Superior temporal gyrus (tissue), 1 donor: ENCODE results near the gene HOXD12.

ENCODE experiments used
- DNase-seq: peaks from one replicate; pipeline ENCODE4 v3.0.0-alpha.2; 2016; ENCODE audit errors: extremely low spot score

Gene HOXD12

DNA sequence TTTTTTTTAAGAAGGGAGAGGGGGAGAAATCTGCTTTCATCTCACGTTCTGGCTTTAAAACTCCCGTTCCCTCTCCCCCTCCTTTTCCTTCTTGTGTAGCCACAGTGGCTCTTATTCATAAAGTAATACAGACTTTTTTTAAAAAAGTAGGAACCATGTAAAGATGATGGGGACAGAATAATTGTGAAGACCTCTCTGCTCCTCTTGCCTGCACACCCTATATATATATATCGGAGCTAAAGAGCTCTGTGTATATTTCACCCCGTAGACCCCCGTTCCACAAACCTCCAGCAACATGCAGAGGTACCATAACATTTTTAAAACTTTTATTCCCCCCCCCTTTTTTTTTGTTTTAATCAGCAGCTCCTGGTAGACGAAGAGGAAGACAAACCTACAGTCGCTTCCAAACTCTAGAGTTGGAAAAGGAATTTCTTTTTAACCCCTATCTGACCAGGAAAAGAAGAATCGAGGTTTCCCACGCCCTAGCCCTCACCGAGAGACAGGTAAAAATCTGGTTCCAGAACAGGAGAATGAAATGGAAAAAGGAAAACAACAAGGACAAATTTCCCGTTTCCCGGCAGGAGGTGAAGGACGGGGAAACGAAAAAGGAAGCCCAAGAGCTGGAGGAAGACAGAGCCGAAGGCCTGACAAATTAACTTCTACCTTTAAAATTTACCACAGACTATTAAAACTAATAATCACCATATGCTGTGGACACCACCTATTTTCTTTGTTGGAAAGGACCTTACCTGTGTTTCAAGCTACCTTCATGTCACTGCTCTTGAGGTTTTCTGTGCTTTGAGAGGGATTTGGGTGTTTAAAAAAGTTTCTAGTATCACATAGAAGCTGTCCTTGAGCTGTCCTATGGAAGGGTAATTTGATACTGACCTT lies 31.6 kb downstream of the HOXD12 start:
- DNase-seq, result no peak

DNA sequence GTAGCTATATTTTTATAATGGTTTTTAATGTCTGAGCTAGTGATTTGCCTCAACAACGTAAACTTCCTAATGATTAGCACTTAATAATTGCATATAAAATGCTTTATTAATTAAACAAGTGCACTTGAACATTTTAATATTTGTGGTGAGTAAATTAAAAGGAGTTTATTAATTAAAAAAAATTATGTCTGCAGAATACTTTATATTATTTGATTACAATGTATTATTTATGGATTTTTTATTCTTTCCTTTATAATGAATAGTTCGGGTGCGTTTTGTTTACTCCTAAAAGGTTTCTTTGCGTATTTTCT lies 32.2 kb downstream of the HOXD12 start:
- no peak for DNase-seq

DNA sequence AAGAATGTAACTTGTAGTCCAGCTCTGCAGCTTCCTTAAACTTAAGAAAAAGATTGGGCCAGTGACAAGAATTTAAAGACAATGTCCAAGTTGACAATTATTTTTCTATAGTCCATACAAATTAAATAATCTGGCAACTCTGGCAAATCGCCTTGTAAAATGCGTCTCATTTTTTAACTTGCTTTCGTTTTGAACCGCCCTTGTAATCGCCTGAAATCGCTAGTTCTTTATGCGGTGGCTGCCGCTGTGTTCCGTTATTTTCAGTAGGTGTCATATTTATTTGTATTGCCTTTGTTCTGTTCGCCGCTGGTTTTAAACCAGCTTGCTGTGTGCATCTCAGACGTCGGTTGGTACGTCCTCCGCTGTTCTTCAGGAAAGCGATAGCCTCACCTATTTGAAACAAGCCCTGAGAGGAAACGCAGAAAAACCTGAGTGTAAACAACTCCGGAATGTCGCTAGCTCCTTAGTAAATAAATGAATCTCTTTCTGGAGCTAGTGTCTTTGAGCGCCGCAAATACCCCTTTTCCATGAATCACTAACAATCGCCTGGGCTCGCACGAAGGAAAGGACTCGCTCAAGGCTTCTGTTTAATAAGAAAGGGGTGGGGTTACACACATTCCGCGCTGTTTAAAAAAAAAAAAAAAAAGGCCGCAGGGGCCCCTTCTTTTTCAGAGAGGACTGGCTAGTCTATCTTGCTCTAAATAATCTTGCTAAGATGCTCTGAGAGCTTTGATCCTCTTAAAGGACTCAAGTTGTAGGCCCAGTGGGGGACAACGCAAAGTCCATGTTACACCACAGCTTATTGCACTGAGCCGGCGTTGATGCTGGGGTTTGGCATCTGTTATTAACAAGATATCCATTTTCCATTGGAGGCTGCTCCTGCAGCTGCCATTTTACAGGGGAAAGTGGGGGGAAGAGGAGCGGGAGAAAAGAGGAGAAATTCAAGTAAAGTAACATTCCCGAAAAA lies 32.9 kb downstream of the HOXD12 start:
- DNase-seq, result no peak

DNA sequence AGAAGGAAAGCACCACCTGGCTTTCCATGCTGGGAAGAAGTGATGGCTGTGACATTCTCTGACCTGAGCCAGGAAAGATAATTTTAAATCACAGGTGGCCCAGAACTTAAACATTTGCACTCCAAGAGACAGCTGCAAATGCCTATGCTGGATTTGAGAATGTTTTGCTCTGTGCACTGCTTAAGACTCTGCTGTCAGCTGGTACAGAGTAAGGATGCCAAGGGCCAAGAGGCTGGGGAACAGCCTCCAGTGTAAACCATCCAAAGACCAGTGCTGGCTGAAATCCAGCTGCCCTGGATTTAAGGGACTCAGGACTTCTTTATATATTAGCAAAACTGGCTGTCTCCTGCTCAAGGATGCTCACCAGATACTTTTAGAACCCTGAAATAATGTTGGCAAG lies 33.8 kb downstream of the HOXD12 start:
- DNase-seq, result no peak

DNA sequence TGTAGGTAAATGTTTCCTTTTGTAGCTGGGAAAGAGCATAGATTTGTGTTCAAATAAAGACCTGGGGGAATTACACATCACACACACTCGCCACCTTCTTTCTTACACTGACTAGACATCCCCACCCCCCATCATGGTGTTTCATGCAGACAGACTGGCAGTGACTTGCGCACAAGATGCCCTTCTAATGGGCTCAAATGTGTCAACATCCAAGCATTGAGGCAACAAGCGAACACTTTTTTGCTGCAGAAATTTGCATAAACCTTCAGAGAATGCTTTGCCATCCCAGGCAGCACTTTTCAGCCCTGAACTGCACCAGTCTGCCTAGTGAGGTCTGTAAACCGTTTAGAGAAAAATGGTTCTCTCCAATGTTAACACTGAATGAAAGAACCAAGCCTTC lies 34.4 kb downstream of the HOXD12 start:
- no peak for DNase-seq

DNA sequence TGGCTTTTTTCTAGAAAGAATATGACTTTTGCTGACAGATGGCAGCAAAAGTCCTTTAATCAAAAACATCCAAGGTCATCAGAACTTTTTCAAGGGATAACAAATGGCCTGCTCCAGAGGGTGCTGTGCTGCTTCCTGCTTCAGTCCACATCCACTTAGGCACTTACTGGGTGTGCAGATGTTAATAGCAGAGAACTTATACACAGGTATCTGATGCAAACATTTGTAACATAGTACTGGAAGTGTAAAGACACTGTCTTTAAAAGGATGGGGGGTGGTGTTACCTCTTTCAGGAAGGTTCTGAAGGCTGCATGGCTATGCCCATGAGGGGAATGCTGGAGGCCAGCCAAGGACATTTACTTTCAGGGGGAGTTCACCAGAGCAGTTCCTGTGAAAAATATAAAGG lies 35.4 kb downstream of the HOXD12 start:
- no peak for DNase-seq

DNA sequence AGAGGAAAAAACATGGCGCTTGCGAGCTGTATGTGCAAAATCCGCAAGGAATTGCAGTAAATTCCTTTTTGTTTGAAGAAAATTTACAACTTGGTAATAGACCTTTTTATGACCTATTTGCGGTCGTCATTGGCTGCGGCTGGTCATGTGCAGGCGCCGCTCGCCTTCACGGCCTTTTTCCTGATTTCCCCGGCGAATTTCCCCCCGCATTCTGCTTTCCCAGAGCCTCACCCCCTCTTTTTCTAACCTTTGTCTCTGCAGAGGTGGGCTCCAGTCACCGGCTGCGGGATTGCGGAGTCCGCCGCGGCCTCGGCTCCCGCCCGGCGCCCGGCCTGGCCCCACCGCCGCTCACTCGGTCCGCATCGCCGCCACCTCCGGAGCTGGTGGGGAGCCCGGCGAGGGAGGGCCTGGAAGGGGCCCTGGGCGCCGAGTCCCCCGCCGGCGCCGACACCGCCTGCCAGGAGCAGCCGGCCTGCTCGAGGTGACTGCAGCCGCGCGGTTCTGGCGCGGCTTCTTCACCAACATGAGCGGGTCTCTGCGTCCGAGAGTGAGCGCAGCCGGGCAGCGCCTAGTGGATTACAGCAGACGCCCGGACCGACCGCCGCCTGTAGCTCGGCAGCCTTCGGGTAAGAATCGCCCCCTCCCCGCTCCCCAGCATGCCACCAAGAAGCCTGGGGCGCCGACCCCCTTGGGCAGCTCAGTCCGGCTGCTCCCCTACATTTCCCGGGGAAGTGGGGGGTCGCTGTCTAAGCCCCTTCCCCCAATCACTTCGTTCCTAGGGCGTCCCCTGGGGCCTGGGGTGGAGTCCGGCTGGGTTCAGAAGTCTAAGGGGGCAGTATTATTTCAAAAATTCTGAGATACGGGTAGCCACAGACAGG lies 37.0 kb downstream of the HOXD12 start:
- no peak for DNase-seq

DNA sequence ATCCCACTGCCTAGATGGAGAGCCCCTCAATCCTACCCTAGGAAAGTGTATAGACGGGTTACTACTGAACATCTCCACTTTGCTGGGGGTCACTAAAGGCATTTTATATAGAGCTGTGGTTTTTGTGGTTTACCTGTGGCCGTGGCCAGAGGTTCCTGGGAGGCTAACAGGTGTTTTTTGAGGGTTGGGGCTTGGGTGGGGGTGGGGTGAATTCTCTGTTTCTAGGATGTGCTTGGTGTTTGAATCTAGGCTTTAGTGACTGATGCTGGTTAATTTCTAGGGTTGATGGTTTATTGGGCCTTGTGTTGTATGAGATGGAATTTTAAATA lies 37.6 kb downstream of the HOXD12 start:
- no peak for DNase-seq

DNA sequence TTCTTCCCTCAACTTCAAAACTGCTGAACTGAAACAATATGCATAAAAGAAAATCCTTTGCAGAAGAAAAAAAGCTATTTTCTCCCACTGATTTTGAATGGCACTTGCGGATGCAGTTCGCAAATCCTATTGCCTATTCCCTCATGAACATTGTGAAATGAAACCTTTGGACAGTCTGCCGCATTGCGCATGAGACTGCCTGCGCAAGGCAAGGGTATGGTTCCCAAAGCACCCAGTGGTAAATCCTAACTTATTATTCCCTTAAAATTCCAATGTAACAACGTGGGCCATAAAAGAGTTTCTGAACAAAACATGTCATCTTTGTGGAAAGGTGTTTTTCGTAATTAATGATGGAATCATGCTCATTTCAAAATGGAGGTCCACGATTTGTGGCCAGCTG lies 38.3 kb downstream of the HOXD12 start:
- DNase-seq, result no peak

DNA sequence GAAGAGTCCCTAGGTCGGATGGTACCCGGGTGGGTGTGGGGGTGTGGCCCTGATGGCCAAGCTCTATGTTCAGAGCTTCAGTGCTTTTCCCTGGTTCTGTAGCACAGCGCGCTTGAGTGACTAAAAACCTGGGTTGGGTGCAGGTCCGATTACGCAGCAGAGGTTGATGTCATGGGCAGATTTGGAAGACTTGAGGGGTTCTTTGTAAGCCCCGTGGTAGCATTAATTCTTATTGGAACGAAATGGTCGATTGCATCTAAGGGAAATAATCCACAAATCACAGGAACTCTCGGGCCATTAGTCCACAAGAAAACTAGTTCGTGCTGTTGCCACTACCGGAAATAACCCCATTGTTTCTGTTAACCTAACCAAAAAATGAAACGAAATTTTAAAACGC lies 38.9 kb downstream of the HOXD12 start:
- no peak for DNase-seq

DNA sequence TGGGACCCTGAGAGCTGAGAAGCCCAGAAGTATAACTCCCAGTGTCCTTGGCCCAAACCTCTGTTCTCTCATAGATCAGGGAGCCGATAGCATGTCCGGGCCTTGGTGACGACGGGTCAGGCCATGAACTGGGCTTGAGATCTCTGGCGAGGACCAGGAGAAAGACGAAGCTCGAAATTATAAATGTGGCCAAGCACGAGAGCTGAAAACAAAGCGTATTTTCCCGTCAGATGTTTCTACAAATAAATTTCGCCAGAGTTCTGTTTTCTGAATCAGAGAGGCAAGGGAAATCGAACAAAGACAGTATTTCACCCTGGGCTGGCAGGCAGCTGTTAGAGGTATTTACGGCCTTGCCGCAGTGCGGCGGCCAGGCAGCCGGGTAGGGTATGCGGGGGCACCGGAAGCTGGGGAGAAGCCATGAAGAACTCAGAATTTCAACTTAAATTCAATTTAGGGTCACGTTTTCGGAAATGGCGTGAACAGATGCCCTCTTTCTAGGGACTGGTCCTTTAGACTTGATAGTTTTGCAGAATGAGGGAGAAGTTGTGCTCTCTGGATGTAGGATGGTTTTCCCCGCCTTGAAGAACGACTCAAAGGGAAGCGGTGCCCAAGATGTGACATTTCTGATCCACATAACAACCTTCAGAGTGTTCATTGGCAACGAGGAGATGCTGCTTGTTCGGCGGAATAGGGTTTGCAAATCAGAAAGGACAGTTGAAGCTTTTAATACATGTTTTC lies 39.5 kb downstream of the HOXD12 start:
- DNase-seq, result no peak

DNA sequence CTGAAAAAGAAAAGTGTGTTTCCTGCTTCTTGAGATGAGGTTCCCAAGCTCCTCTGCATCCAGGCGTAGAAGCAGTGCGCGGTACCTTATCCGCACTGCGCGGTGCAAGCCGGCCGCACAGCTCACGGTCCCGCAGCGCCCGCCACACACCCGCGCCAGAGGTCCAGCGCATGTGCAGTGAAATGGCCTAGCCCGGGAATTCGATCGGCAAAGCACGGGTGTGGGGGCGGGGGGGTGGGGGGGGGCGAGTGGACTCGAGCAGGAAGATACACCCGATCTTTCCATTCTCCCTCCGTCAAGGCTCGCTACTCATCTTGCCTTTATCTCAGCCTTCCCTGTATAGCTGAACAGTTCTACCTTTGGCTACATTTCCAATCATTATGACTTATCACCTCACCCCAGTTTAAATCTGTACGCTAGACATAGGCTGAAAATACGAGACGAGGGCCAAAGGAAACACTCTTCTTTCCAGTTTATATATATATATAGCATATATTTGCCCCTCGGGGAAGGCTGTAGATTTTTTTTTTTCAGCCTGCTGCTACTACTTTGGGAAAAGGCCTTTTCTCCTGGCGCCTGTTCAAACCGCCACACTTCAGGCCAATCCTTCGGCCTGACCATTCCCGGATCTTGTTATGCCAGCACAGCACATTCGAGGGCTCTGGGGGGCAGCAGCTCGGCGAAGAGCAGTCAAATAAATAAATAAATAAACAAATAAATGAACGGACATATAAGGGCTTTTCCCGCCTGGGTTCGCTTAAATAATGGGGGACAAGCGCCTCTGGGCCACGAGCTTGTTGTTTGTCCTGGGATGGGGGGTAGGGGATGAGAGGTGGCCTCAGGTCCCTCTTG lies 40.3 kb downstream of the HOXD12 start:
- DNase-seq, result no peak

DNA sequence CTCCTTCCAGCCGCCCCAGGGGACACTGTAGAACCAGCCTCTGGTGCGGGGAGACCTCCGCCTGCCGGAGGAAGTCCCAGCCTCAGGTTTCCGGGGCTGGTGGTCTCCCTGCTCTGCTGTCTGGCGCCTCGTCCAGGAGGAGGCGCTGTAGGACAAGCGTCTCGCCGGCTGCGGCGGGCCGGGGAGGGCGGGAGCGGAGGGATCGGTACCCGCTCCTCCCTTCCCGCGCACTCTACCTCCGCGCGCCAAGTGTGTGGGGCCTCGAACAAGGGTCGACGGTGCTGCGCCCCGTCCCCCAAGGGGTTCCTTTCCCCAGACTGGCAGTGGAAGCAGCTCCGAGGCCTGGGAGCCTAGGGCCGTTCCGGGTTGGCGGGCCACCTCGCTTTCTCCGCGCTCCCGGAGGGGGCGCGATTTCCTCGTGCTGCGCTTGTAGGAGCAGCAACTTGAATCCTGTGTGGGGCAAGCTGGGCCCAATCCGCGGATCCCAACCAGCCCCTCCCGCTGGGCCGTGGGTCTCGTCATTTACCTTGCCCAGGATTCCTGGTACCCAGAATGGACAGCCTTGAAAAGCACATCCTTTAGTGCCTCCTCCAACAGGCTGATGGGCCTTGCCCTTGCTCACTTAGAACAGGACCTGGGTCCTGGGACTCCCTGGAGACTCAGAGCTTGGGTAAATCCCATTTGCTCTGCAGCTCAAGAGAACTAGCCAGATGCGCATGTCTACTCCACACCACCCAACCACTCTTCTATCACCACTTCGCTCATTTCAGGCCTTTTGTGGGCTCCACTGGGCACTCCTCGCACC lies 41.1 kb downstream of the HOXD12 start:
- peak; percentile 70 for DNase-seq

DNA sequence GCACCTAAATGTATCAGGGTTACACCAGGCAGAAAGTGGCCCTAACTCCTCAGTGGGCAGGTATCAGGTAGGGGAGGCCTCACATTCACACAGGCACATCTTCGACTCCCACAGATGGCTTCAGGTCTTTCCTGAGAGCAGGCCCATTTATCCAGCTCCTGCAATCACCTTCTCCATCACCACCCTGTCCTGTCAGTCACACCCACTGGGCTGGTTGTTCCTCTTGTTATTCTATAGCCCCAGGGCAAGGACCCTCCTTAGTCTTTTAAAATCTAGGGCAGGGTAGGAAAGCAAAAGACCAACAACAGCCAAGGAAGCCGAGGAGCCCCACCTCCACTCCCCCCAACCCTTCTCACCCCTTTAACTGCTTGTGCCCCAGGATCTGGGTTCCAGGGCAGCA lies 42.7 kb downstream of the HOXD12 start:
- DNase-seq, result no peak

DNA sequence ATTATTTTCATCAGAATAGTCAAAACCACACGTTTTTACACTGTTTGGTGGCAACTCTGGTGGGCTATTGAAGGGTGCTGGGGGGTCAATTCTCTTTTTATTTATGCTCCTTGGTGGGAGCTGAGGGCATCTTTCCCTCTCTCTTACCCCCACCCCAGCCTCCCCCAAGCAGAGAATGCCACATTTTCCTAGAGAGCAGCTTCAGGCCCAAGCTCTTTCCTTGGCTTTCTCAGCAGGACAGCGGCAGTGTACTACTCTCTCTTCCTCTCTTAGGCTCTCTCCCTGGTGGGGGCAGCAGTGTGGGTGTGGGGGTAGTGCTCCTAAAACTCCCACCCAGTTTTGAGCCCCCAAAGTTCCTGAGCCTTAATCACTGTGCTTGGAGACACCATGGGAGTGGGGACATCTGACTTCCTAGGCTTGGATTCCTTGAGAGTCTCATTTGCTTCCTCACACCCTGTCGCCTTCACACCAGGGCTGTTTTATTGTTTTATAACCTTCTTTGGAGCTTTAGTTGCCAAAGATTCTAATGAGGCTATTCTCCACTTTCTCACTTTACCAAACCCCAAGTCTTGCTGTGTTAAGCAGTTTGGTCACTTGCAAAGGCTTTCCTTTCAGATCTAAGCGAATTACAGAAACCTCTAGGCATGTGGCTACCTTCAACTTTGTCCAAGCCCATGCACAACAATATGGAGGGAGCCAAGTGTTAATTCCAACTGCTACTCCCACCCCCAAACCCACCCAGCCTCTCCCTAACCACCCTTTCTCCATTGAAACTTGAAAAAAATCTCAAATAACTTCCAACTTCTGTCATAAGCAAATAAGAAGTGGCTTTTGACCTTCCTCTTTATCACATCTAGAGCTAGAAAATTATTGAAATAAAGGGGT lies 45.7 kb downstream of the HOXD12 start:
- no peak for DNase-seq

DNA sequence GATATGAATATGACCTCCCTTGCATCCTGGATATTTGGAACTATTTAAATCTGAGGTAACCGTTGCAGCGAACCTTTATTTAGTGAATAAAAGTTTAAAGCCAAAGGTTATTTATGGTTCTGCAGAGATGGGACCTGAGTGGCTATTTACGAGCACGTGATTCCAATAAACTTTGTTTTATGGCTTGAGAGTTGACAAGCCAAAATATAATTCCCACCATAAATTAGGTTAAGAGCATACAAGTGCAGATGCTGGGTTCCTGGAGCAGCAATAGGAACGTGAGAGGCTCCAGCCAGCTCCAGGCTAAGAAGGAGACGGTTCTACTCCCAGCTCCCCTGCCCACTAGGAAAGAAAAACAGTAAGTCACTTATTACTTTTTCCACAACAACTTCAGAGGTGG lies 46.5 kb downstream of the HOXD12 start:
- DNase-seq, result no peak

DNA sequence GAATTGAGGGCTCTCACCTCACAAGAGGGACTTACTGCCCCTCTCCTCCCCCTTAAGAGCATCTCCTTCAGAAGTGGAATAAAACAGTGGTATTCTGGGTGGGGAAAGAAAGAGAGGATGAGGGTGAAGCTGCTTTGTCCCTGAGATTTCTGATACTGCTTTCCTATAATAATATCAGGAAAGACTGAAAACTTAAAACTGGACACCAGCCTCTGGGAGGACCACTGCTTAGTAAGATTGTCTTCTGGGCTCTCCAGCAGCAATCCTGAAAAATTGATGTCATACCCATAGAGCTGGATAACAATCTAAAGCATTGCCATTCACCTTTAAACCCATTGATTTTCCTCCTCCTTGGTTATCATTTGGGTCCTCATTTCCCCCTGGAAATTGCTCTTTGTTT lies 47.0 kb downstream of the HOXD12 start:
- no peak for DNase-seq

DNA sequence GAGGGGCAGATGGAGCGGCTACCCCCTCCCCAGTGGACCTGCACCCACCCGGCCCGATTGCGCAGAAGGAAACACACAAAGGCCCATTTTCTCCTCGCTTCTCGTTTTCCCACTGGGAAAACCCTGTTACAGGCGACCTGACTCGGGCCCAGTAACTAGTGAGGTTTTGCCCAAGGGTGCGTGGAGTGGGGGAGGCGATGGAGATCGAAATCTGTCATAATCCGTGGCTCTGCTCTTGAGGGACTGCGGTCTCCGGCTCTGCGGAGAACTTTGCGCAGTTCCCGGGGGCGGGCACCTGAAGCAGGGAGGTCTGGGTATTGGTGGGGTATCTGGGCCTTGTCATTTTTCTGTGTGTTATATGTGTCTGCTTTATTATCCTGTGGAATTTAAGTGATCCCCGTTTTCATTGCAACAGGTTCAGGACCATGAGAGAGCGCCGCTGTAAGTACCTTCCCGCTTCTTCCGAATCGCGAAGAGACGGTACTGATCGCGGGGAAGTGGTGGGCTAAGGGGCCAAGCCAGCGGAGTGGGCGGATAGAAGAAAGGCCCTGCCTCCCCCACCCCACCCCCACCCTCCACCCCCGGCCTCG lies 47.7 kb downstream of the HOXD12 start:
- DNase-seq, result no peak
